ENCODE results near the gene OR1A1.
"Not testable (repeated sequence)": the region's sequence is repeated elsewhere in the genome, so short reads cannot be mapped to it uniquely, and the experiment has no call there.

The OR1A1 gene, protein sequence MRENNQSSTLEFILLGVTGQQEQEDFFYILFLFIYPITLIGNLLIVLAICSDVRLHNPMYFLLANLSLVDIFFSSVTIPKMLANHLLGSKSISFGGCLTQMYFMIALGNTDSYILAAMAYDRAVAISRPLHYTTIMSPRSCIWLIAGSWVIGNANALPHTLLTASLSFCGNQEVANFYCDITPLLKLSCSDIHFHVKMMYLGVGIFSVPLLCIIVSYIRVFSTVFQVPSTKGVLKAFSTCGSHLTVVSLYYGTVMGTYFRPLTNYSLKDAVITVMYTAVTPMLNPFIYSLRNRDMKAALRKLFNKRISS

DNA sequence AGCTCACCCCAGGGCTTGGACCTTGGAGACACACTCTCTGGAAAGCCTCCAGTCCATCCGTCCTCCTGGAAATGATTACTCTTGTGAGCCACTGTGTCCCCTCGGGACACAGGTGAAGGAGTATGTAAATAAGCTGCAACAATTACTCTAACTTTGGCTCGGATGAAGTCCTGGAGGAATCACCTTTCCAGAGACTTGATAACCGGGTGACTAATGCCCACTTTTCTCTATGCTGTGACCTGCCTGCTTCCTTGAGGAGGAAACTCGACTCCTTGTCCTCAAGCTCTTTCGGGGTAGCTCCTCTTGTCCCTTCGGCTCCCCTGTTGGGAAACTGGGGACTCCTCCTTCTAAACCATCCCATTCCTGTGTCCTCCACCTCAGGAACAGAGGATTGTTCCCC, at the start of gene OR1A1:
OR1A1 (plus strand) TSS at position 301 of the 400 bp plus-strand sequence. CDS start 7,954 bp downstream, outside the sequence.
- DNase-seq (ENCODE audit: low read depth): no peak

DNA sequence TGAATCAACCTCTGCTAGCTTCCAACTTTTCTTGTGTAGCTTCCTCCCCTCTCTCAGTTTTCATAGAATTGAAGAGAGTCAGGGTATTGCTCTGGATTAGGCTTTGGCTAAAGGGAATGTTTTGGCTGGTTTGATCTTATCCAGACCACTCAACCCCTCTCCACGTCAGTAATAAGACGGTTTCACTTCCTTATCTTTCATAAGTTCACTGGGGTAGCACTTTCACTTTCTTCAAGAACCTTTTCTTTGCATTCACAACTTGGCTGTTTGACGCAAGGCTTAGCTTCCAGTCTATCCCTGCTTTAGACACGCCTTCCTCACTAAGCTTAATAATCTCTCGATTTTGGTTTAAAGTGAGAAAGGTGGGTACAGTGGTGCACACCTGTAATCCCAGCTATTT, 39.9 kb upstream of the OR1A1 start:
- DNase-seq (ENCODE audit: low read depth): no peak

DNA sequence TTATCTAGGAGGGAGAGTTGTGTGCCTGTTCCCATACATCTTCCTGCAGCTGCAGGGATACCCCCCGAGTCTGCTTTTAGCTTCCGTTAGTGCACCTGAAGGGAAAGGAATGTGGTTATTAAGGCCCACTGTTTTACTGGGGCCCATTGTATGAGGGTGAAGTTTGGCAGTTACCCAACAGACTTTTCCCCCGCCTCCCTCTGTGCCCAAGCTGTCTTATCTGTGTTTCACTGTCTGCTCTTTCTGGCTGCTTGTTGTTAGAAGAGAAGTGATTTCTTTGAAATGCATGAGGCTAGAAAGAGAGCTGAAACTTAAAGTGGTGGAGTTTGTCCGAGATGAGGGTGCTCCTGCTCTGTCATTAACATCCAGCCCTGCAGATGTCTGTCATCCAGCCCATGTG, 17.5 kb upstream of the OR1A1 start:
- DNase-seq (ENCODE audit: low read depth): no peak

DNA sequence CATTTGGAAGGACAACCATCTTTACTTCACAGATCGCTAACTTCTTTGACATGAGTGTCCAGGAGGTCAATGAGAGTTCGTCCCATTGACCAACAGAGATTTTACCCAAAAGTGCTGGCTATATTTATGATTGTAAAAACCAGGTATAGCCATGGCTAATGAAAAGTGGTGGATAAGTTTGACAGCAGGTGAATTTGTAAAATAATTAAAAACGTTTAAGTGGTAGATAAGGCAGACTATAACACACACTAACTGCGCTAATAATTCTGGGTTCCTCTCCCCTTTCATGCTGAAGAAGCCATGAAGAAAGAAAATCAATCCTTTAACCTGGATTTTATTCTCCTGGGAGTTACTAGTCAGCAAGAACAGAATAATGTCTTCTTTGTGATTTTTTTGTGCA, 10.2 kb upstream of the OR1A1 start, which contains the start of gene OR1A2:
OR1A2 (plus strand) TSS at position 301 of the 400 bp plus-strand sequence; CDS start at position 301, 0 bp downstream.
- DNase-seq (ENCODE audit: low read depth): no peak

DNA sequence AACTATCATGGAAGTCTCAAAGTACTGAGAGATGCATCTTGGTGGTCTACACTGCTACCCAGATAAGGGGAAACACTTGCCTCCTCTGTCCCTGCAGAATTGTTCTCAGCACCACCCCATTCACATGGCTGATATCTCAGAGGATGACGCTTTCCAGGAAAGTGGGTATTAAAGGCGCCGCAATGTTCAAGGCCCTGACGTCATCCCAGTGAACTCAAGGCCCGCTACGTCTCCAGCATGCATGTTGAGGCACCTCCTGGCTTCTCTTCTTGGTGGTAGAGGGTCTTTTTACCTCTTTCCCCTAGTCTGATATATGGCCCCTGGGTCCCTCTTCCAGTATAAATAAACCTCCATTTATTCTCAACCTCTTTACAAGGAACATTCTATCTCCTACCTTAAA, 1.0 kb downstream of the OR1A1 start:
- no peak for DNase-seq (ENCODE audit: low read depth)

DNA sequence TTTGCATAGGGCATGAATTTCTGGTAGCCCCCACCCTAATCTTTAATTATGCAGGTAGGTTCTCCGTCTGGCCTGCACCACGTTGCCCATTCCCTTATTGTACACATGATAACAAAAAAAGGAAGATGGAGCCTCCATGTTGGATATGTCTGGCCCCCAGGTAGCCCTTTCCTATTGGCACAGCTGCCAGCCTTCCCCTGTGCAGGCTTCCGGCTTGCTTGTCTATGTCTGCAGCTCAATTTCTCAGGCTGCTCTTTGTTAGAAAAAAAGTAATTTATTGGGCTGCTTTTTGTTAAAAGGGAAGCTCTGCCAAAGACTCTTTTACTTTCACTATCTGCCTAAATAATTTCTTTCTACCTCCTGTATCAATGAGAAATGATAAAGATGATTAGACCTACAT, 5.5 kb downstream of the OR1A1 start:
- DNase-seq (ENCODE audit: low read depth): no peak

DNA sequence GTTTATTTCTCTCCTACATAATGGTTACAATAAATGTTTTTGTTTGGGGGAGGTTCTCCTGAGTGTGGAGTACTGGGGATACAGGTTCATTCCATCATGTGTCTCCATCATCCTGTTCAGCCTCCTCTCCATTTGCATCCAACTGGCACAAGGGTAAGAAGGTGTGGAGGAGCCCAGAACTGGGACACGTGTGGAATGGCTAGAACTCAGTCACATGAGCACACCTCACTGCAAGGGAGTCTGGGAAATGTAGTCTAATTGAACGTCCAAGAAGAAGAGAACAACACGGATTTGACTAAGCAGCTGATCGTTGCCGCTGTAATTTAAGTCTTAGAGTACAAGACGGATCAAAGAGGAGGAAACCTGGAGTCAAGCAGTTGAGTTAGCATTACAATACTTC, 6.1 kb downstream of the OR1A1 start:
- no peak for DNase-seq (ENCODE audit: low read depth)

DNA sequence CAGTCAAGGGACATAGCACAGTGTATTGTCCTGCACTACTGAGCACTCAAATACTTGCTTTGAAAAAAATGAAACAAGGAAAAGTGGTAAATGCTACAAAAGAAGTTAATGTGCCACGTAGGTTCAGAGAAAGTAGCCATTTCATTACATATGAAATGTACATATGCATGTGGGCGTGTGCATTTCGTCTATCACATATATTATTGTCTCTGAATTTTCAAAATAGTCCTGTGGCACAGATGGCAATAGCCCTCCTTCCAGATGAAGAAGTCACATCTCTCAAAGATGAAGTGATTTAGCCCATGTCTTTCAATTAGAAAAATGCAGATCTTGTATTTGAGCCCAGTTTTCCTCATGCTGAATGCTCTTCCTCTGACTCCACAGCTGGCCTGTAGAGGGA, 12.5 kb downstream of the OR1A1 start:
- DNase-seq (ENCODE audit: low read depth): not testable (repeated sequence)

DNA sequence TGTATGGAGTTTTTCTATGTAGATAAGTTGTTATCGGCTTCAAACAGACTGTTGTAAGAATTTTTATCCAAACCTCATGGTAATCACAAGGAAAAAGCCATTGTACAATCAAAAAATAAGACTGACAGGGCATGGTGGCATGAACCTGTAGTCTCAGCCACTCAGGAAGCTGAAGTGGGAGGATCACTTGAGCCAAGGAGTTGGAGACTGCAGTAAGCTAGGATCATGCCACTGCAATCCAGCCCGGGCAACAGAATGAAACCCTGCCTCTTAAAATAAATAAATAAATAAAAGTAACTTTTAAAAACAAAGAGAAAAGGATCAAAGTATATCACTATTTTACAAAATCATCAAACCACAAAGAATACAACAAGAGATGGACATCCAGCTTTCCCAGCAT, 14.4 kb downstream of the OR1A1 start:
- no peak for DNase-seq (ENCODE audit: low read depth)

DNA sequence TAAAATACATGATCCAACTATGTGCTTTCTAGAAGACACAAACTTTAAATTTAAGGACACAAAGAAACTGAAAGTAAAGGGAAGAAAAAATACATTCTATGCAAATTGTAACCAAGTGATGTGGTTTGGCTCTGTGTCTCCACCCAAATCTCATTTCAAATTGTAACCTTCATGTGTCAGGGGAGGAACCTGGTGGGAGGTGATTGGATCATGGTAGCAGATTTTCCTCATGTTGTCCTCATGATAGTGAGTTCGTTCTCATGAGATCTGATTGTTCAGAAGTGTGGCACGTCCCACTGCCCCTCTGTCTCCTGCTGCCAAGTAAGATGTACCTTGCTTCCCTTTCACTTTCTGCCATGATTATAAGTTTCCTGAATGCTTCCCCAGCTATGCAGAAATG, 15.0 kb downstream of the OR1A1 start:
- no peak for DNase-seq (ENCODE audit: low read depth)

DNA sequence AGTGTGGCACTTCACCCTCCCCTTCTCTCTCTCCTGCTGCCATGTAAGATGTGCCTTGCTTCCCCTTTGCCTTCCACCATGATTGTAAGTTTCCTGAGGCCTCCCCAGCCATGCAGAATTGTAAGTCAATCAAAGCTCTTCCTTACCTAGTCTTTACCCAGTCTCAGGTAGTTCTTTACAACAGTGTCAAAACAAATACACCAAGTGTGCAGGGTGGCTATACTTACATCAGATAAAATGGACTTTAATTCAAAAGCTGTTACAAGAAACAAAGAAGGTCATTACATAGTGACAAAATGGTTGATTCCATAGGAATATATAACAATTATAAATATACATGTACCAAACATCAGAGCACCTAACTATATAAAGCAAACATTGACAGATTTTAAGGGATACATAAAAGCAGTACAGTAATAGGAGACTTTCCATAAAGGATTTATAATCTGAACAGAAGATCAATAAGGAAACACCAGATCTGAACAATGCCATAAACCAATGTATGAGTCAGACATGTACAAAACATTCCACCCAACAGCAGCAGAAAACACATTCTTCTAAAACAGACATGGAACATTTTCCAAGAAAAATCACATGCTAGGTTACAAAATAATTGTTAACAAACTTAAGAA, 17.4 kb downstream of the OR1A1 start:
- not testable (repeated sequence) for DNase-seq (ENCODE audit: low read depth)

DNA sequence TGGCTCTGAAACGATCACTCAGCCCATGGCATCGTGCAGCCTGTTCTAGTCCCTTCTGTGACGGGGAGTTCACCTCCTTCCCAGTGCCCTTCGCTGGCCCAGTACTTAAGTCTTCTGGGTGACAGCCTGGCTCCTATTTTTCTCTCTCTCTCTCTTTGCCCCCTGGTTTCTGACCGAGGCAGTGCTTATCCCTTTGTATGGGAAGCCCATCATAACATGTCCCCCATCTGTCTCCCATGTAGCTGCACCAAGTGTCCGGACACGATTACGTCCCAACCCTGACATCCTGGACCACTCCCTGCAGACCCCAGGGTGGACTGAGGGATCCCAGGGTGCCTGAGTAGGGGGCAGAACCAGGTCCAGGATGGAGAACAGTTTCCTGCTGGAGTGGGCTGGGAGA, 24.8 kb downstream of the OR1A1 start:
- DNase-seq (ENCODE audit: low read depth): not testable (repeated sequence)

DNA sequence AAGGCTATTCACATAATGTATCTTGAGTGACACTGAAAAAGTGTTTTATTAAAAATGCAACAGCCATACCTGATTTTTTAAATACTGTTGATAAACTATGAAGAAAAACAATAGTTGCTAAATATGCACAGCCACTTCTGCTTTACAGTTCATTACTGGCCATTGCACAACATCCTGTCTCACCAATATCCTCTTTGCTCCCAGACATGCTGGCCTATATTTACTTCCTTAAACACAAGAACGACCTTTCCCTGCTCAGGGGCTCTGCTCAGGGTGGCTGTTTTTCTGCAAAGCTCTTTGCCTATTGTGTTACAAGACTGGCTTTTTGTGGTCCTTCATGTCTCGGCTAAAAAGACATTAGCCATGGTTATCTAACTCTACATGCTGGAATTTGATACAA, 31.2 kb downstream of the OR1A1 start:
- not testable (repeated sequence) for DNase-seq (ENCODE audit: low read depth)

DNA sequence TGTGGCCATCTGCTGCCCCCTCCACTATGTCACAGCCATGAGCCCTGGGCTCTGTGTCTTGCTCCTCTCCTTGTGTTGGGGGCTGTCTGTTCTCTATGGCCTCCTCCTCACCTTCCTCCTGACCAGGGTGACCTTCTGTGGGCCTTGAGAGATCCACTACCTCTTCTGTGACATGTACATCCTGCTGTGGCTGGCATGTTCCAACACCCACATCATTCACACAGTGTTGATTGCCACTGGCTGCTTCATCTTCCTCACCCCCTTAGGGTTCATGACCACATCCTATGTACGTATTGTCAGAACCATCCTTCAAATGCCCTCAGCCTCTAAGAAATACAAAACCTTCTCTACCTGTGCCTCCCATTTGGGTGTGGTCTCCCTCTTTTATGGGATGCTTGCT, 33.6 kb downstream of the OR1A1 start:
- DNase-seq (ENCODE audit: low read depth): not testable (repeated sequence)

DNA sequence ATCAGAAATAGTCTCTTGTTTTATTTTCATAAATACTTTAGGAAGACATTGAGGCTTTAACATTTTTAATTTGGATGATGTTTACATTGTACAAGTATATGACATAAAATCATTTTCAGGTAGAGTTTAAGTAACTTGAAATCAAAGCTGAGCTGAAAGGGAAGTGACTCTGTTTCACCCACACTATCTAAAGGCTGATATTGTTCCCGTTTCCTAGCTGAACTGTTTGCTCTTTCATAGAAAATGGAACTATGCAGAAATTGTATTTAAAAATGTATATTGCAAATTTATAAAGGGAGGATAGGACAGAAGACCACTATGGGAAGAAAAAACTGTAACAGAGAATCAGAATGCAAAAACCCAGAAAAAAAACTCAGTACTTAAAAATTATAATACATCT, 37.4 kb downstream of the OR1A1 start:
- not testable (repeated sequence) for DNase-seq (ENCODE audit: low read depth)

DNA sequence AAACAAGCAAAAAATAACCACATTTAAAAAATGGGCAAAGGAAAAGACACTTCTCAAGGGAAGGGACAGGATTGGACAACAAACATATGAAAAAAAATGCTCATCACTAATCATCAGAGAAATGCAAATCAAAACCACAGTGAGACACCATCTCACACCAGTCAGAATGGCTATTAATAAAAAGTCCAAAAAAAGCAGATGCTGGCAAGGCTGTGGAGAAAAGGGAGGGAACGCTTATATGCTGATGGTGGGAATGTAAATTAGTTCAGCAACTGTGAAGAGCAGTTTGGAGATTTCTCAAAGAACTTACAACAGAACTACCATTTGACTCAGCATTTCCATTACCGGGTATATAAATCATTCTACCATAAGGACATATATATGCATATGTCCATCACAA, 41.5 kb downstream of the OR1A1 start:
- not testable (repeated sequence) for DNase-seq (ENCODE audit: low read depth)

DNA sequence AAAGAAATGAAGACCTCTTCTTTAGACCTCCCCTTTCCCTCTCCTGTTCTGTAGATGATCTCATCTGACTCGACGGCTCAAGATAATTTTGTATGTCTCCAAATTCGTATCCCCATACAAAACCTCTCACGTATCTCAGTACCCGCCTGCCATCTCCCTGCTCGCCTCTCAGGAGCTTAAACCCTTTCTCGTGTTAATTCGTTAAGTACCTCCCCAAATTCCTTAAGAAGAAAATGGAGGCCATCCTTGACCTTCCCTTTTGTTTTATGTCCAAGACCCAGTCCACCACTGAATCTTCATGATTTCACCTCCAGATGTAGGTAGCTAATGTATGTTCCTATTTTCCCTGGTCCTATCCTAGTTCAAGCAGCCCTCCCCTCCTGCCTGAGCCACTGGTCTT, 49.1 kb downstream of the OR1A1 start:
- DNase-seq (ENCODE audit: low read depth): no peak

DNA sequence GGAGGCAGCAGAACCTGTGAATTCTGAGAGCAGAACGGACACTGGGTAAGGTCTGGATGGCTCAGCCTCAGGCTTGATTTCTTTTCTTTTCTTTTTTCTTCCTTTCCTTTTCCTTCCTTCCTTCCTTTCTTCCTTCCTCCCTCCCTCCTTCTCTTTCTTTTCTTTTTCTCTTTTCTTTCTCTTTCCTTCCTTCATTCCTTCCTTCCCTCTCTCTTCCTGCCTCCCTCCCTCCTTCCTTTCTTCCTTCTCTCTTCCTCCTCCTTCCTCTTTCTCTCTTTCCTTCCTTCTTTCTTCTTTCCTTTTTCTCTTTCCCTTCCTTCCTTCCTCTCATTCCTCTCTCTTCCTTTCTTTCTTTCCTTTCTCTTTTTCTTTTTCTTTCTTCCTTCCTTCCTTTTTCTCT, 52.7 kb downstream of the OR1A1 start:
- DNase-seq (ENCODE audit: low read depth): no peak

DNA sequence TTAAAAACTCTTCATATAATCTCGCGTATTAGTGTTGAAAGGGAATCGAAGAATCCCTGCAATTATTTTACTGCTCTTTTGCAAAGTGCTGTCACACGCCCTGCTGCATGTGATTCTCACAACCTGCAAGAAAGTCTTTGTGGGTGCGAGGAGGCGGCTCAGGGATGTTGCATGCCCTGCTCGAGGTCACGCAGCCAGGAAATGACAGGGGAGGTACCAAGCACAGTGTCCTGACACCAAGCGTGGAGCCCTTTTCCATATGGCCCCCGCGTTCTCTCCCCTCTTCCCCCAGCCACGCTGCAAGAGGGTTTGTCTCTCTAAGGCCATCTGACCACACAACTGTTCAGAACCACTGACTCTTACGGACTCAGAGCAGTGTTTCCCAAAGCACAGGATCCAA, 53.1 kb downstream of the OR1A1 start:
- DNase-seq (ENCODE audit: low read depth): no peak

All from activated T-cell treated with anti-CD3 and anti-CD28 coated beads for 24 hours (primary cell).